Measurements from ENCODE around the gene AURKA. TPM values are rescaled to one million over a fixed set of nuclear protein-coding genes. Genes with fewer than 3 reads are reported as not detected.
A peak's percentile ranks its signal among the peaks of the same experiment; 100 is the strongest.

Gene AURKA
- total and polyA plus RNA-seq, 7 experiments from 2014 or later: 0.43 to 44.1 (median 1.1) TPM

DNA sequence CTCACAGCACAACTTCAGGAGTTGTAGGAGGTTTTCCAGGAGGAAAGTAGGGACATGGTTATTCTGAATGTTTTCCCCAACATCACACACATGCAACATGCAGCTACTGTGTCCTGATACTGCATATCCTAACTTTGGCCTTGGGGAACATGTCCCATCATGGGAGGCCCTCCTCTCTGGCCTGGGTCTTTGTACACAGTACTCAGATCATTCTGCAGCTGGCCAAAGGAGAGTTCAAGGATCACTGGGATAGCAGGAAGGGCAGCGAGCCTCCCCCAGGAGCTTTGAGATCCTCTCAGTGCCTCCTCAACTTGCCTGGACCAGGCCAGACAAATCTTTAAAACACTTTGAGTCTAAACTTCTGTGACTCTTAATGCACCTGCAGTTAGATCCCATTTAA is 32.9 kb upstream of the AURKA start:
- intact Hi-C loops (cut with micrococcal nuclease): no loop called here
- Mint-ChIP-seq H3K4me1 (peaks cover 45 to 84% (median 70%) of the 10 kb centered on the region in 7 donors), H3K27ac (peak overlapping the region in 2 of 9 donors; percentile 38 to 43), H3K27me3 (no peaks in the 10 kb centered on the region), H3K9me3 (peaks cover 0 to 2% (median 0%) of the 10 kb centered on the region in 11 donors), H3K36me3 (peaks cover 0 to 30% (median 13%) of the 10 kb centered on the region in 5 donors), H3K4me3 (no peak overlapping the region)
- ATAC-seq: no peak
- CTCF ChIA-PET: interaction anchor here (1.0 kb wide), 1 partner anchor 13 kb away, joined by 3 read pairs; the partner anchor contains the start of gene CASS4
- no peak for DNase-seq
- POLR2A ChIA-PET: interaction anchor here (0.6 to 8.4 kb wide), 3 partner anchors 9 to 1200 kb away, joined by 3 to 67 read pairs (median 4); partner anchors contain the start of gene CASS4
- H3K4me3 ChIP-seq (ENCODE audit: low read length): no peak overlapping the region
- H3K27ac ChIP-seq (ENCODE audit: low read depth, low read length): no peak overlapping the region
- H3K27me3 ChIP-seq (ENCODE audit: control insufficient read depth in 2 of 2, insufficient read depth in 2 of 2, low read length in 2 of 2): no peaks in the 10 kb centered on the region
- no peaks in the 10 kb centered on the region for H3K36me3 ChIP-seq (ENCODE audit: control insufficient read depth in 2 of 3, insufficient read depth in 3 of 3, low read length in 3 of 3)
- peaks cover 34 to 48% of the 10 kb centered on the region in 2 donors for H3K4me1 ChIP-seq (ENCODE audit: control insufficient read depth in 2 of 2, insufficient read depth in 2 of 2, low read length in 2 of 2)
- H3K9me3 ChIP-seq (ENCODE audit: control insufficient read depth in 2 of 3, low read length in 3 of 3): no peaks in the 10 kb centered on the region

DNA sequence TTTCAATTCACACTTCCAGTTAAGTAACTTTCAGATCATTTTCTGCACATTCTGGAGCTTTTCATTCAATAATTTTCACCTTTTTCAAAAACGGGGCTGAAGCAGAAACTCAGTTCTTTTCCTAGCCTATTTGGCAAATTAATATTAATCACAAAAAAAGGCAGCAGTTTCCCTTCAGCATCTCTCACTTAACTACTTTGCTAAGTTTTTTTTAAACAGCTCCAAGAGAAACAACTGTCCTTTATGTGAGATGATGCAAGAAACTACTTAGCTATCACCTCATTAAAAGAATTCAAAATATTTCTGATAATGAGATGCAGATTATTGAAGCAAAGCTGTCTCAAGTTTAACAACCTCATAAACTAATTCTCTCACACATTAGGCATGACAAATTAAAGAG is 31.9 kb upstream of the AURKA start:
- Mint-ChIP-seq H3K27ac (peak overlapping the region in 2 of 9 donors; percentile 25 to 65), H3K27me3 (no peaks in the 10 kb centered on the region), H3K4me1 (peaks cover 40 to 84% (median 64%) of the 10 kb centered on the region in 7 donors), H3K36me3 (peaks cover 0 to 25% (median 12%) of the 10 kb centered on the region in 5 donors), H3K9me3 (no peaks in the 10 kb centered on the region), H3K4me3 (no peak overlapping the region)
- POLR2A ChIA-PET: interaction anchor here (1.2 to 8.4 kb wide), 3 partner anchors 8 to 18 kb away, joined by 3 to 67 read pairs (median 7); partner anchors contain the start of gene CASS4
- H3K27me3 ChIP-seq (ENCODE audit: control insufficient read depth in 2 of 2, insufficient read depth in 2 of 2, low read length in 2 of 2): no peaks in the 10 kb centered on the region
- no peaks in the 10 kb centered on the region for H3K9me3 ChIP-seq (ENCODE audit: control insufficient read depth in 2 of 3, low read length in 3 of 3)
- no peak for ATAC-seq
- no peak overlapping the region for H3K27ac ChIP-seq (ENCODE audit: low read depth, low read length)
- H3K4me1 ChIP-seq (ENCODE audit: control insufficient read depth in 2 of 2, insufficient read depth in 2 of 2, low read length in 2 of 2): peaks cover 31 to 48% of the 10 kb centered on the region in 2 donors
- intact Hi-C loops (cut with micrococcal nuclease): loop anchor here in 1 of 2 donors (2.0 kb wide), 1 partner anchor 17 kb away; no protein-coding TSS in a partner anchor
- no peak for DNase-seq
- H3K4me3 ChIP-seq (ENCODE audit: low read length): no peak overlapping the region
- no peaks in the 10 kb centered on the region for H3K36me3 ChIP-seq (ENCODE audit: control insufficient read depth in 2 of 3, insufficient read depth in 3 of 3, low read length in 3 of 3)
- CTCF ChIA-PET: interaction anchor here (2.6 kb wide), 1 partner anchor 11 kb away, joined by 11 read pairs; the partner anchor contains the start of gene CASS4

DNA sequence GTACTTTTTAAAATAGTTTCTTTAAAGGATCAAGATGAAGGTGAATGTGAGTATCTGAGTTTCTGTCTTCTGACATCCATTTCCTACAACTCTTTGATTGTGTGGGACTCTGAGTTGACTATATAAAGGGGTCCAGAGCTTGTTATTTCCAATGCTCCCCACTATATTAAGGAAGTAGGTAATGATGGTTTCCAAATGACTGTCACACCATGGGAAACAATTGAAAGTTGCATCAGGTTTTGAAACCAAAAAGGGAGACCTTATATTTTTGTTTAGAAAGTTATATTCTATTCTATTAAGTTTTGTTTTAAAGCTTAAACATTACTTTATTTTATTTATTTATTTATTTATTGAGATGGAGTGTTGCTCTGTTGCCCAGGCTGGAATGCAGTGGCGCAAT is 31.2 kb upstream of the AURKA start:
- intact Hi-C loops (cut with micrococcal nuclease): loop anchor here in 1 of 2 donors (2.0 kb wide), 1 partner anchor 18 kb away; no protein-coding TSS in a partner anchor
- no peaks in the 10 kb centered on the region for H3K9me3 ChIP-seq (ENCODE audit: control insufficient read depth in 2 of 3, low read length in 3 of 3)
- POLR2A ChIA-PET: interaction anchor here (1.1 to 8.4 kb wide), 5 partner anchors 9 to 19 kb away, joined by 3 to 67 read pairs (median 6); partner anchors contain the start of gene CASS4
- no peaks in the 10 kb centered on the region for H3K36me3 ChIP-seq (ENCODE audit: control insufficient read depth in 2 of 3, insufficient read depth in 3 of 3, low read length in 3 of 3)
- Mint-ChIP-seq H3K27me3 (no peaks in the 10 kb centered on the region), H3K9me3 (no peaks in the 10 kb centered on the region), H3K27ac (peak overlapping the region in 6 of 9 donors; percentile 86 to 98 (median 95)), H3K4me3 (peak overlapping the region in 3 of 10 donors; percentile 44 to 78 (median 72)), H3K36me3 (peaks cover 0 to 21% (median 13%) of the 10 kb centered on the region in 5 donors), H3K4me1 (peaks cover 39 to 84% (median 64%) of the 10 kb centered on the region in 7 donors)
- CTCF ChIA-PET: interaction anchor here (0.7 to 2.6 kb wide), 2 partner anchors 10 to 25 kb away, joined by 3 to 11 read pairs; partner anchors contain the start of gene CASS4
- peaks cover 33 to 49% of the 10 kb centered on the region in 2 donors for H3K4me1 ChIP-seq (ENCODE audit: control insufficient read depth in 2 of 2, insufficient read depth in 2 of 2, low read length in 2 of 2)
- no peaks in the 10 kb centered on the region for H3K27me3 ChIP-seq (ENCODE audit: control insufficient read depth in 2 of 2, insufficient read depth in 2 of 2, low read length in 2 of 2)
- ATAC-seq (no peak), DNase-seq (no peak)
- peak overlapping the region; percentile 36 for H3K27ac ChIP-seq (ENCODE audit: low read depth, low read length)
- no peak overlapping the region for H3K4me3 ChIP-seq (ENCODE audit: low read length)

DNA sequence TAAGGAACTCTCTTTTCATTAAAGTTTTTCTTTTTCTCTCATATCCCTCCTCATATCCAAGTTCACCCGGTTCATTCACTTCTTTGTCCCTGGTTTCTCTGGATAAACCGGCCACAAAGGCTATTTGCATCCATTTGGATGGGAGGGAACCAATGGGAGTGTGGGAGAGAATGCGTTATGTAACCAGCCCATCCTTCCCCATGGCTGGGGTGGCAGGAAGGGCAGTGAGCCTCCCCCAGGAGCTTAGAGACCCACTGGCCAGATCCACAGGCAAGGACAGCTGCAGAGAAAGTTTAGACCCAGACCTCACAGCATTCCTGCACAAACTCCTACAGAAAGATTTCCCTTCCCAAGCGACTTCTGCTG is 30.8 kb upstream of the AURKA start:
- no peaks in the 10 kb centered on the region for H3K27me3 ChIP-seq (ENCODE audit: control insufficient read depth in 2 of 2, insufficient read depth in 2 of 2, low read length in 2 of 2)
- H3K27ac Mint-ChIP-seq: peak overlapping the region; percentile 50 to 98 (median 92)
- no peaks in the 10 kb centered on the region for H3K27me3 Mint-ChIP-seq
- CTCF ChIA-PET: interaction anchor here (0.7 to 2.6 kb wide), 3 partner anchors 10 to 29 kb away, joined by 3 to 11 read pairs (median 3); partner anchors contain the start of gene CASS4
- ATAC-seq (no peak), DNase-seq (no peak)
- no peaks in the 10 kb centered on the region for H3K9me3 ChIP-seq (ENCODE audit: control insufficient read depth in 2 of 3, low read length in 3 of 3)
- H3K4me3 Mint-ChIP-seq: peak overlapping the region in 8 of 10 donors; percentile 41 to 78 (median 61)
- peaks cover 0 to 19% (median 13%) of the 10 kb centered on the region in 5 donors for H3K36me3 Mint-ChIP-seq
- peak overlapping the region; percentile 36 for H3K27ac ChIP-seq (ENCODE audit: low read depth, low read length)
- no peaks in the 10 kb centered on the region for H3K36me3 ChIP-seq (ENCODE audit: control insufficient read depth in 2 of 3, insufficient read depth in 3 of 3, low read length in 3 of 3)
- H3K4me3 ChIP-seq (ENCODE audit: low read length): no peak overlapping the region
- POLR2A ChIA-PET: interaction anchor here (1.1 to 8.4 kb wide), 6 partner anchors 10 to 21 kb away, joined by 3 to 67 read pairs (median 6); partner anchors contain the start of gene CASS4
- intact Hi-C loops (cut with micrococcal nuclease): loop anchor here (1.0 to 2.0 kb wide), 2 partner anchors 11 to 18 kb away; partner anchors contain the start of gene CASS4 (in 1 of the 2)
- peaks cover 39 to 84% (median 64%) of the 10 kb centered on the region in 7 donors for H3K4me1 Mint-ChIP-seq
- no peaks in the 10 kb centered on the region for H3K9me3 Mint-ChIP-seq
- peaks cover 33 to 53% of the 10 kb centered on the region in 2 donors for H3K4me1 ChIP-seq (ENCODE audit: control insufficient read depth in 2 of 2, insufficient read depth in 2 of 2, low read length in 2 of 2)

DNA sequence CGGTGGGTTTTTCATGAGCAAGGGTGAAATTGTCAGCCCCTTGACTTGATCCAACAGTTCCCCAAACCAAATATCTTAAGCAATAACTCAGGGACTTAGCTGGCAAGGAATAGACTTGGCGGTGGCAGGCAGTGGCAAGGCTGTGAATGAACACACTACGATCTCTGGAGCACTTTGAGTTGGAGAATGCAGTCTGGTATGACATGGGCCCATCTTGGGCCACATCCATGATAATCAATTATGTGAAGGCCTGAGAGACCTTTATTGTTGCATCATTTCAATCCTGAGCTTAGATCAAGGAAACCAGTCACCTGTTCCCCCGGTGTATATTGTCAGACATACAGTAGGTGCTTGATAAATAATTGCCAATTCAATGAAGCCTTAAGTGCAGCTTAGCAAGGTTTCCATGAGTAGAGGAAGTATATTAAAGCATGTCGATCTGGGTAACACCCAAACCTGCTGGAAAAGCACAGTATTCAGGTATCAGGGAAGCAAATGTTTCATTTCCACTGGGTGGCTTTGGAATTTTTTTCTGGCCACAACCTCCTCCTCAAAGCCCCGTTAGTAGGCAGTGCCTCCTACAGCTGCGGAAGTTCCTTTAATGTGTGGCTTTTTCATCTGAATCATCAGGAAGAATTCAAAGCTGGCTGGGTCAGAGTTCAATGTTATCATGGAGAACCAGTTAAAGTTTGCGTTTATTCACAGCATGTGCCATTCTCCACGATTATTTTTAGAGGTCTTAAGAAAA is 30.2 kb upstream of the AURKA start:
- peak overlapping the region; percentile 50 to 98 (median 92) for H3K27ac Mint-ChIP-seq
- CTCF ChIA-PET: interaction anchor here (1.1 to 2.6 kb wide), 2 partner anchors 9 to 28 kb away, joined by 3 to 11 read pairs; partner anchors contain the start of gene CASS4
- DNase-seq (no peak), ATAC-seq (no peak)
- no peaks in the 10 kb centered on the region for H3K9me3 ChIP-seq (ENCODE audit: control insufficient read depth in 2 of 3, low read length in 3 of 3)
- no peaks in the 10 kb centered on the region for H3K27me3 ChIP-seq (ENCODE audit: control insufficient read depth in 2 of 2, insufficient read depth in 2 of 2, low read length in 2 of 2)
- H3K27ac ChIP-seq (ENCODE audit: low read depth, low read length): peak overlapping the region; percentile 36
- POLR2A ChIA-PET: interaction anchor here (0.8 to 8.4 kb wide), 7 partner anchors 9 to 46 kb away, joined by 3 to 67 read pairs (median 5); partner anchors contain the start of genes CASS4 and RTF2
- H3K4me3 Mint-ChIP-seq: peak overlapping the region; percentile 11 to 78 (median 58)
- H3K4me1 ChIP-seq (ENCODE audit: control insufficient read depth in 2 of 2, insufficient read depth in 2 of 2, low read length in 2 of 2): peaks cover 33 to 58% of the 10 kb centered on the region in 2 donors
- H3K27me3 Mint-ChIP-seq: no peaks in the 10 kb centered on the region
- H3K36me3 ChIP-seq (ENCODE audit: control insufficient read depth in 2 of 3, insufficient read depth in 3 of 3, low read length in 3 of 3): no peaks in the 10 kb centered on the region
- no peaks in the 10 kb centered on the region for H3K9me3 Mint-ChIP-seq
- no peak overlapping the region for H3K4me3 ChIP-seq (ENCODE audit: low read length)
- H3K36me3 Mint-ChIP-seq: peaks cover 0 to 17% (median 9%) of the 10 kb centered on the region in 5 donors
- peaks cover 41 to 84% (median 64%) of the 10 kb centered on the region in 7 donors for H3K4me1 Mint-ChIP-seq
- intact Hi-C loops (cut with micrococcal nuclease): loop anchor here (1.0 to 2.0 kb wide), 2 partner anchors 10 to 19 kb away; partner anchors contain the start of gene CASS4 (in 1 of the 2)
